ACHN (cell line): ENCODE results near the gene ARMC2.
"Not testable (repeated sequence)": the region's sequence is repeated elsewhere in the genome, so short reads cannot be mapped to it uniquely, and the experiment has no call there.

Experiments
- DNase-seq: peaks from one replicate; pipeline ENCODE4 v3.0.0-alpha.2; 2015
- in situ Hi-C: cut with HindIII; loops from 2 replicates; pipeline ENCODE4 v1.10.0; 2017; ENCODE audit warnings: low sequenced_read_pairs, low pct_ligation_motif_present, low pct_unique_long_range_greater_than_20kb

The ARMC2 gene, protein sequence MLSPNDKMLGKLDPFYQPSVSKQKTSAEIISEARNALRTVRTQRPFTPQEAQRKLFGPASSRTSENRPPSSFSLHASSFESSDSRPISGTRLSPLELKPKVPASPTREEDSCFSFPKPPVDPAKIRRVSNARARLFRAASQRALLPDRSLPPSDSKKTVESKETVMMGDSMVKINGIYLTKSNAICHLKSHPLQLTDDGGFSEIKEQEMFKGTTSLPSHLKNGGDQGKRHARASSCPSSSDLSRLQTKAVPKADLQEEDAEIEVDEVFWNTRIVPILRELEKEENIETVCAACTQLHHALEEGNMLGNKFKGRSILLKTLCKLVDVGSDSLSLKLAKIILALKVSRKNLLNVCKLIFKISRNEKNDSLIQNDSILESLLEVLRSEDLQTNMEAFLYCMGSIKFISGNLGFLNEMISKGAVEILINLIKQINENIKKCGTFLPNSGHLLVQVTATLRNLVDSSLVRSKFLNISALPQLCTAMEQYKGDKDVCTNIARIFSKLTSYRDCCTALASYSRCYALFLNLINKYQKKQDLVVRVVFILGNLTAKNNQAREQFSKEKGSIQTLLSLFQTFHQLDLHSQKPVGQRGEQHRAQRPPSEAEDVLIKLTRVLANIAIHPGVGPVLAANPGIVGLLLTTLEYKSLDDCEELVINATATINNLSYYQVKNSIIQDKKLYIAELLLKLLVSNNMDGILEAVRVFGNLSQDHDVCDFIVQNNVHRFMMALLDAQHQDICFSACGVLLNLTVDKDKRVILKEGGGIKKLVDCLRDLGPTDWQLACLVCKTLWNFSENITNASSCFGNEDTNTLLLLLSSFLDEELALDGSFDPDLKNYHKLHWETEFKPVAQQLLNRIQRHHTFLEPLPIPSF

DNA sequence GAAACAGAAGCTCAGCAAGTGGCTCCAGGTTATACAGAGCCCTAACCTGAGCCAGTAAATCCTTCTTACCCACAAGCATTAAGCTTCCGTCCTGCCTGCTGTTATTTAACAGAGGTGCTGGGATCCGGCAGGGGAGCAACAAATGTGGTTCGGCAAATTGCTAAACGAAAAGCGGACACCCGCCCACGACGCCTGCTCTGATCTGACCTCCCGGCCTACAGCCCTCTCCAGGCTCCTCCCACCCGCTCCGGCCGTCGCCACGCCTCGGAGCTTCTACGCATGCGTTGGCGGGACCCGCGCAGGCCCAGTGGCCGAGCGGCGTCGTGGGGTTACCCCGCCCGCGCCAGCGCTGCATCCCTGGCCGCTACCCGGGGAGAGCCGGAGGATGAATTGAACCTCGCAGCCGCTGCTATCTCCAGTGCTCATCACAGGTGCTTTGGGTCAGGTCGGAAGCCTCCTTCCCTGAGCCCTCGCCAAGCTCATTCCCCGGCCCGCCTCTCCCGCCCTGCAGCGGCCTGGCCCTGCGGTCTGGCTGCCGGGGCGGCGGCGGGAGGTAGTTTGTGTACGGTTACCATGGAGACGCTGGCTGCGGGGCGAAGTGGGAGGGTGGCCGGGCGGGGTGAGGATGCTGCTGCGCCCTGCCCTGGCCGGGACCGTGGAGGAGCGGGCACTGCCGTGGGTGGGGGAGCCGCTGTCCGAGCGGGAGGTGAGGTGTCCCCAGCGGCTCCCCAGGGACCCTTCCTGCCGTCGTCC lies at the start of gene ARMC2:
Gene ARMC2, plus strand, starts transcription at position 307 of the 753 bp plus-strand sequence. CDS start 5,846 bp downstream, outside the sequence.
- in situ Hi-C loops: no loop called here
- DNase-seq: peak; percentile 85

DNA sequence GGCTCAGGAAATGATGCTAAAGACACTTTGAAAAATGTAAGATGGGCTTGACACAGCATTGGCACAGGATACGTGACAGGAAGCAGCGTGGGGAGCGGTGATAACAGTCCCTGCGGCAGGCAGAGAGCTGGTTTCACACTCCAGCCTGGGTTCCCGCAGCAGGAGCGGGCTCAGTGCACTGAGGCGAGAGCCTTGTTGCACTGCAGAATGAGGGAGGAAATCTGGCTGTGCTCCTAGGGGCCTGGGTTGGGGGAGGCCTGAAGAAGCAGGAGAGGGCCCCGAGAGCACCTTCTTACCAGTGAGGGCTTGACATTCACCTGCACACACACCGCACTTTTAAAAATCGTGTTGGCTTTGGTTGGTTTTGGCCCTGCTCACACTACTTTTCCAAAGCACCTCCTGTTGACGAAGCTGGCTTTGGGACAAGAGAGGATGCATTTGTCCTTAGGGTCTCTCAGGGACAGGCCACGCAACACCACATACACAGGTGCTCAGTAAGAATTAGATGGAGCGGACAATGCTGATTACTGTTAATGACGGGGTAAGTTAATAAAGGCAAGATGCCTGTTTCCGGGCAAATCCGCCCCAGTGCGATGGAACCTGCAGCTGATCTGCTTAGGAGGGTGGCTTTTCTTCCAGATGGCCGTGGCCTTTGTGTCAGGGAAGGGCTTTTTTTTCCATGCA lies 49.4 kb upstream of the ARMC2 start:
- peak; percentile 33 for DNase-seq
- in situ Hi-C loops: no loop called here

DNA sequence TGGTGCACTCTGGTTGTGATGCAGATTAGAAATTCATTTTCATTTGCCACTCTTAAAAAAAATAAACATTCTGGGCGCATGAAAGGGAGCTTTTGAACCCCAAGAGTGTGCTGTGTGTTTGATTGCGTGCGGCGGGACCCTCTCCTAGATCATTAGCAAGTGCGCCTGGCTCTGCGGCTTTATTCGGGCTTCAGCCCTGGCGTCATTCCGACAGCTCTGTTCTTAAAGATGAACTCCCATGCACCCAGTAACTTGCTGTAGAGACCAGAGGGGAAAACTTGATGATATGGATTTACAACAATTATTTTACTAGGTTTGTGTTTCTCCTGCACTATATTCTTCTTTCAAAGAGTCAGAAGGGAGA lies 48.9 kb upstream of the ARMC2 start:
- in situ Hi-C loops: no loop called here
- no peak for DNase-seq

DNA sequence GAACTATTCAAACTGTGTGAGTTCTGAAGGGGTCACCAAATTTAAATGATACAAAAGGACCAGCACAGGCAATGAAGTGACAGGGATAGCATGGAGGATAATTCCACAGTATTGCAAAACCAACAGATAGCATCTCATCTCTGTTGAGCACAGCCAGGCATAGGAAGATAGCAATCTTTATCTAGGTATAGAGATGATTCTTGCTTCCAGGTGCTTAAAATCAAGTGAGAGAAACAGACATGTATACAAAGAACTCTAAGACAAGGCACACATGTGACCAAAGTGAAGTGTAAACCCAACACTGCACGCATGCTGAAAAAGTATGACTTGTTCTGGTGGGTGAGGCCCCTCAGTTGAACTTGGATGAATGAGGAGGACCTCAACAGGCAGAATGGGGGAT lies 48.4 kb upstream of the ARMC2 start:
- DNase-seq: no peak
- in situ Hi-C loops: no loop called here

DNA sequence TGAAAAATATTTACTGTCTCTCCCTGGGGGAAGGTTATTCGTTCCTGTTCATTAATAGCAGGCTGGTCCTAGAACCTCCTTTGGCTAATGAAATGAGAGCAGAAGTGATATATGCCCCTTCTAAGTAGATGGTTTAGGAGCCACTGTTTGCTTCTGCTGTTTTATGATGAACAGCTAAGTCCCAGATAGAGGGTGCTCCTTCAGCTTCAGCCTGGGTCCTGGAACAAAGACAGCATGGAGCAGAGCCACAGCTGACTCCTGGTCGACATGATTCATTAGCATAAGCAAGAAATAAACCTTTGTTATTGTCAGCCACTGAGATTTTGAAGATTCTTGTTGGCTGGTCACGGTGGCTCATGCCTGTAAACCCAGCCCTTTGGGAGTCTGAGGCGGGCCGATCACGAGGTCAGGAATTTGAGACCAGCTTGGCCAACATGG lies 47.8 kb upstream of the ARMC2 start:
- in situ Hi-C loops: no loop called here
- DNase-seq: no peak

DNA sequence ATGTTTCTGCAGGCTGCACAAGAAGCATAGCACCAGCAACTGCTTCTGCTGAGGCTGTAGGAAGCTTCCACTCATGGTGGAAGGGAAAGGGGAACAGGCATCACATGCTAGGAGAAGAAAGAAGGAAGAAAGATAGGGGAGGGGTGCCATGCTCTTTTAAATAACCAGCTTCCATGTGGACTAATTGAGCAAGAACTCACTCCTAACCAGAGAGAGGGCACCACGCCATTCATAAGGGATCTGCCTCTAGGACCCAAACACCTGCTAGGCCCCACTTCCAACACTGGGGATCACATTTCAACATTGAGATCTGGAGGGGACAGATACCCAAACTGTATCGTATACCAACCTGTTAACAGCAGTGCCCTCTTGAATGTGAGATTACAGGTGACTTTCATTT lies 46.9 kb upstream of the ARMC2 start:
- no peak for DNase-seq
- in situ Hi-C loops: no loop called here

DNA sequence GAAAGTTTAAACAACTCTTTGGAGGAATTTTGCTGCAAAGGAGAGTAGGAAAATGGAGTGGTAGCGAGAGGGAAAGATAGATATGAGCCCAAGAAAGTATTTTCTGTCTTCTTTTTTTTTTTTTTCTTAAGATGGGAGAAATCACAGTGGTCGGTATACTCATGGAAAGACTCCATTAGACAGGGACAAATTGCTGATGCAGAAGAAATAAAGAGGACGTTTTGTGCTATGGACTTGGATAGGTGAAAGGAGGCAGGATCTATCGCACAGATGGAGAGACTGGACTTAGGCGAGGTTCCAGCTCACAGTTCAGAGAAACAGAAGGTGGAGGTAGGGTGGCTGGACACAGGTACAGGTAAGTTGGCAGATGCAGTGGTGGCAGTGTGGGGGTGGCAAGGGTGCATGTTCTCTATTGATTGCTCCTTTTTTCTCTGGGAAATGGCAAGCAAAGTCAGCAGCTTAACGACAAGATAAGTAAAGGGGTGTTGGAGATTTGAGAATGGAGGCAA lies 44.2 kb upstream of the ARMC2 start:
- in situ Hi-C loops: no loop called here
- DNase-seq: no peak

DNA sequence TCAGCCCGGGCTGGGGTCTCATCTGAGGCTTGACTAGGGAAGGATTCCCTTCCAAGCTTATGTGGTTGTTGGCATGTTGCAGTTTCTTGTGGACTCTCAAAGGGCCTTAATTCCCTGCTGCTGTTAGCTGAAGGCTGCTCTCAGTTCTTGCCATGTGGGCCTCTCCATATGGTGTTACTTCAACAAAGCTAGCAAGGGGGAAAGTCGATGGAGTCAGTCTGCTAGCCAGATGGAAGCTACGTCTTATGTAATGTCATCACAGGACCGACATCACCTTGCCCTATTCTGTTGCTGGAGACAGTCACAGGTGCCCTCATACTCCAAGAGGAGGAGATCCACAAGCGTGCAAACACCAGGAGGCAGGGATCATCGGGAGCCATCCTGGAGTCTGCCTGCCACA lies 43.3 kb upstream of the ARMC2 start:
- in situ Hi-C loops: no loop called here
- DNase-seq: no peak

DNA sequence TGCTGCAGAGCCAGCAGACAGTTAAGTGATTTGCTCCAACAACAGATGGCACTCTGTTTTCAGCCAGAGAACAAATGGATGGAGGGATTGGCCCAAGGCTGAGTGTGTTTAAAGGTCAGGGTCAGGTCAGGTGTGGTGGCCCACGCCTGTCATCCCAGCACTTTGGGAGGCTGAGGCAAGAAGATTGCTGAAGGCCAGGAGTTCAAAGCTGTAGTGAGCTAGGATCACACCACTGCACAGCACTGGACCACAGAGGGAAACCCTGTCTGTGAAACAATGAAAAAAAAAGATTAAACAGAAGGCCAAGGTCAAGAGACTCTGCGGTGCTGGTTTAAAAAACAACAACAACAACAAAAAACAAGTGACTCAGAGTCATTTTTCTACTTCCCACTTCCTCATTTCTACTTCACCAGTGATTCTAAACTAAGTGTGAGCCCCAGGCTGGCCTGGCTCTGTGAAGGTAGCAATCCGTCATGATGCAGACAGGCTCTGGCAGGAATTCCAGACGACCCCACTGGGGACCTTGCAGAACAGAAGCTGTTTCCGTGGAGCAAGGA lies 42.5 kb upstream of the ARMC2 start:
- DNase-seq: no peak
- in situ Hi-C loops: no loop called here

DNA sequence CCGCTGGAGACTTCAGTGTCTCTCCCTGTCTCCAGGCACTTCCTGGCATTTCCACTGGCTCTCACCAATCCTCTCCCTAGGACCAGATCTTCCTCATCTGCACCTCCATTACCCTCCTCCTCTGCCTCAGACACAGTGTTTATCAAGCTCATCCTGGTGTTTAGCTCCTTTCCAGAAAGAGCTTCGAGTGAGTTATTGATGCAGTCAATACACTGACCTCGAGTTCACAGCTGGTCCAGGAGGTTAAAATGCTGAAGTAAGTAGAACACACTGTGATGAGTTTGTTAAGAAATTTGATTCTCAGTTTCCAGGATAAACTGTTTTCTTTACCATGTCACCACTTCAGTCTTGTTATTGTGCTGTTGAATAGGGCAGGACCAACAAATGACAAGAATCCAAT lies 42.1 kb upstream of the ARMC2 start:
- in situ Hi-C loops: no loop called here
- DNase-seq: no peak

DNA sequence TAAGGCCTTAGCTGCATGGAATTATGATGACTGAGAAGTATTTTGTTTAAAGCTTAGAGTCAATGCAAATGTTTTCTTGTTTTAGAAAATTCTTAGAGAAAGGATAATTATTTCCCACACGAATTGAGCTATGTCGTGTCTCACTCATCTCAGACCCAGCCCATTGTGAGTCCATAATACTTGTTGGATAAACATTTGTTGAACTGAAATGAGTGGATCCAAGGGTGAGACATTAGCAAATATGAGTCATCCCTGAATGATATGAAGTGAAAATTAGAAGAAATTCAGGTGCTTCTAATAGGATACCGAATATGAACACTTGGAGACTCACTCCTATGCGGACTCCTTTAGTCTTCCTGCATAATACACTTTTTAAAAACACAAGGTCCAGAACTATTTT lies 41.6 kb upstream of the ARMC2 start:
- no peak for DNase-seq
- in situ Hi-C loops: no loop called here

DNA sequence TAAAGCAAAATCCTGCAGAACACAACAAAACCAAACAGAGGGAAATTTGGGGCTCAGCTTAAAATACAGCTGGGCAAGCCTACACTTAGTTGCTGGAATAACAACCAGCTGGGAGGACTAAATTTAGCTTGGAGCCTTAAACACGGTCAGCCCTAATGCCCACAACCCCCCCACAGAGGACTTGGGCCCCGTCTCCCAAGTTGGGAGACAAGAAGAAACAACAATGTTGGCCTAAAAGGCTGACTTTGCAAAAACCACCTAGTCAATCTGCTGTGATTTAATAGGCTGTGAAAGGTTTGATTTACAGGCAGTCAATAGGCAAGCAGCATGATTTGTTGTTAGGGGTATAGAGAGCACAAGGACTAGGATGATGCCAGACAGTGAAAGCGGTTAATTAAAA lies 40.3 kb upstream of the ARMC2 start:
- no peak for DNase-seq
- in situ Hi-C loops: no loop called here

DNA sequence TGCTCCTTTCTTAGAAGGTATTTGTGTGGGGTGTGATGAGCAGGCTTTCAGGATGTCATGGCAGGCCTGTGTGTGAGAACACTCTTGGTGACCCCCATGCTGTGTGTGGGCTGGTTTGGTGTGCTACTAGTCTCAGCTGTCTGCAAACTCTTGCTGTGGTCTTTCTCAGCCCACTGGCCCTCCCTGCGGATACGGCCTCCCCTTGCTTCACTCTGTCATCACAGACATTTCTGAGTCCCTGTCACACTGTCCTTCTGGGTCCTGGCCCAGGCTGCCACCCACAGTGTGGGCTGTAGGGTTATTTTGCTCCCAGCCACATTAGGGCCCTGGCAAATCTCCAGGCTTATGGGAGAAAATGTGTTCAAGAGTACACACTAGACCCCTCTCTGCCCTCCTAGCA lies 39.0 kb upstream of the ARMC2 start:
- DNase-seq: no peak
- in situ Hi-C loops: no loop called here

DNA sequence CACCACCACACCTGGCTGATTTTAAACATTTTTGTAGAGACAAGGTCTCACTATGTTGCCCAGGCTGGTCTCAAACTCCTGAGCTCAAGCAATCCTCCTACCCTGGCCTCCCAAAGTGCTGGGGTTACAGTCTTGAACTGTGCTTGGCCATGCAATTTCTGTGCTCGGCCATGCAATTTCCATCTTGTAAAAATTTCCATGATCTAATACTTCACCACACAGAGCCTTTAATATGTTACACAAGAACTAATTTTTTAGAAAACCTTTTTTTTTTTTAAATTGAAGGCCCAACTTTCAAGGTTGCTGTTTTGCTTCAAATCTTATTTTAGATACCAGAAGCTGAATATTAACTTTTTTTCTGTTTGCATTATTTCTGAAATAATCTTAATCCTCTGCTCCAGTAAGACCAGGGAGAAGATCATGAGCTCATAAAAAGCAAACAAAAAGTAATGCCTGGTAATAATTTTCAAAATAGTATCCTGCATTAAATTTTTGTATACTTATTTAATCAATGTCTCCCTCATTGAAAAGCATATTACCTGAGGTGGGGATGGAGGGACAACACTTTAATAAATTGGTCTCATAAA lies 38.1 kb upstream of the ARMC2 start:
- in situ Hi-C loops: no loop called here

DNA sequence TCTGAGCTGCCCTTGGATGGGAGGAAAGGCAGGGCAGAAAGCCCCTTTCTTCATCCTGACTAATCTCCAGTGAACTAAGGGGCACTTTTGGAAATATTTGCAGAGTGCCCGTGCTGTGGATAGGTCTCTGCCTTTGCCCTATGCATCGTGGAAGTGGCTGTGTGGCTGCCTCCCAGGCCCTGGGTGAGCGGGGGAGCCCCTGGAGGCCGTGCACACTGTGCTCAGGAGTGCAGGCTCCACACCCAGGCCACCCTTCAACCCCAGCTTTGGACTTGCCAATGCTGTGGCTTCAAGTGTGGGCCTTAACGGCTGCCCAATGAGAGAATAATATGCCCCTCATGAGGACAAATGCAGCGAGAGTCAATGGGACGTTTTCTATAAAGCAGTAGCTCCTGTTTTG lies 36.7 kb upstream of the ARMC2 start:
- no peak for DNase-seq
- in situ Hi-C loops: no loop called here

More for the DNA sequence above, 38.1 kb upstream of the ARMC2 start:
- DNase-seq: no peak

DNA sequence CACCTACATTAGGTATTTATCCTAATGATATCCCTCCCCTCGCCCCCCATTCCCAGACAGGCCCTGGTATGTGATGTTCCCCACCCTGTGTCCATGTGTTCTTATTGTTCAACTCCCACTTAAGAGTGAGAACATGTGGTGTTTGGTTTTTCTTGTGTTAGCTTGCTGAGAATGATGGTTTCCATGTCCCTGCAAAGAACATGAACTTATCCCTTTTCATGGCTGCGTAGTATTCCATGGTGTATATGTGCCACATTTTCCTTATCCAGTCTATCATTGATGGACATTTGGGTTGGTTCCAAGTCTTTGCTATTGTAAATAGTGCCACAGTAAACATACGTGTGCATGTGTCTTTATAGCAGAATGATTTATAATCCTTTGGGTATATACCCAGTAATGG lies 35.0 kb upstream of the ARMC2 start:
- in situ Hi-C loops, DNase-seq: not testable (repeated sequence)

DNA sequence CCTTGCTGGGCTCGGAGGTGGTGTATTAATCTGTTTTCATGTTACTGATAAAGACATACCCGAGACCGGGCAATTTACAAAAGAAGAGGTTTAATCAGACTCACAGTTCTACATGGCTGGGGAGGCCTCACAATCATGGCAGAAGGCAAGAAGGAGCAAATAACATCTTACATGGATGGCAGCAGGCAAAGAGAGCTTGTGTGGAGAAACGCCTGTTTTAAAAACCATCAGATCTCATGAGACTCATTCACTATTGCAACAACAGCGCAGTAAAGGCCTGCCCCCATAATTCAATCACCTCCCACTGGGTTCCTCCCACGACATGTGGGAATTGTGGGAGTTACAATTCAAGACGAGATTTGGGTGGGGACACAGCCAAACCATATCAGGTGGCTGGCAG lies 30.9 kb upstream of the ARMC2 start:
- DNase-seq, in situ Hi-C loops: not testable (repeated sequence)

DNA sequence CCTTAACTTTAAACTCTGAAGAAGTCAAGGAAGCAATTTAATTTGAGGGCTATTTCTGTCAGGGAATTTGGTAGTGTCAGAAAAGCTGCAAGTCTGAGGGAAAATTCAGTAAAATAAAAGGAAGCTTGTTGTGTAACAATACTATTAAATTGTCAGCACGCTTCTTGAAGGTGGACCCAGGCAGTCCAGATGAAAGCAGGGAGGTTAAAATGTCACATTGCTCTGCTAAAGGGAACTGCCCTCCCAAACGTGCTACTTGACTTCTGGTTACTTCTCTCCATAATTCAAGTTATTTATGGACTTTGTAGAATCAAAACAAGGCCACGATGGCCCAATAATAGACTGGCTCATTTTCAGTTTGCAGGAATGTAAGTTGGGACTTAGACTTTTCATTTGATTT lies 28.2 kb upstream of the ARMC2 start:
- in situ Hi-C loops: no loop called here
- DNase-seq: no peak
